Amygdala (tissue), 56 donors: ENCODE data around the gene ARTN.
A peak's percentile ranks its signal among the peaks of the same experiment; 100 is the strongest.

Experiments
- DNase-seq, 56 donors: peaks; one replicate each; lab custom pipeline; 2025; lab: John Stamatoyannopoulos, UW

Gene ARTN

DNA sequence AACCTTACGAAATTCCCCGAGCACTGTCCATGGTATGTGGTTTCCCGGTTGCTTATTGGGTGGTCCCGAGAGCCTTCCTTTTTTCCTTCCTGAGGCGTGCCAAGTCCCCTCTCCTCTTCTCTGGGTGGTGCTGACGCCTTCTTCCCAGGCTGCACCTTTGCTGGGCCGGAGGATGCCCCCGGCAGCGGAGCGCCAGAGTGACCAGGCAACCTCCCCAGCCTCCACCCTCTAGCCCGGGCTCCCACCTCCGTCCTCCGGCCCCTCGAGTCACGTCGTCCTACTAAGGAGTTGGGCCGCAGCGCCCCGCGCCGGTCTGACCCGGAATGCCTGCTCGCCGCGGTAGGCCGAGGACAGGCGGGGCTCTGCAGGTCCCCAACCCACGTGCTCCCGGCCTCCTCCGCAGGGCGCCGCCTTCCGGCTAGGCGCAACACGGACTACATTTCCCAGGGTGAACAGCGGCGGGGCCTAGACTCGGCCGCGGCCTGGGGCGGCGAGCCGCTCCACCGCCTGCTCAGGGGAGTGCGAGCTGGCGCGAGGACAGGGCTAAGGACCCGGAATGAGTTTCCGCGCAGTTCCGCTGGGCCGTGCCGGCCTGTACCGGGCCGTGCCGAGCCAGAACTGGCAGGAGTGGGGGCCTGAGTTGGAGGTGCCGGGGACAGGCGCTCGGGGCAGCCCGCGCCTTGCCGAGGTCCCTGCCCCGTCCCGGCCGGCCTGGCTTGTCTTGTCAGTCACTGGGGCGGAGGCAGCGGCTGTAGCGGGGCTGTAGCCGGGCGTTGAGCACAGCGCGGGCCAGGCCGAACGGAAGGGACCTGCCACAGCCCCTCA is 12.8 kb downstream of the ARTN start, which contains the start of gene IPO13:
Gene IPO13, plus strand, starts transcription at position 715 of the 825 bp plus-strand sequence. CDS start 651 bp downstream, outside the sequence.
- DNase-seq: peak; percentile 75 to 98 (median 94)

DNA sequence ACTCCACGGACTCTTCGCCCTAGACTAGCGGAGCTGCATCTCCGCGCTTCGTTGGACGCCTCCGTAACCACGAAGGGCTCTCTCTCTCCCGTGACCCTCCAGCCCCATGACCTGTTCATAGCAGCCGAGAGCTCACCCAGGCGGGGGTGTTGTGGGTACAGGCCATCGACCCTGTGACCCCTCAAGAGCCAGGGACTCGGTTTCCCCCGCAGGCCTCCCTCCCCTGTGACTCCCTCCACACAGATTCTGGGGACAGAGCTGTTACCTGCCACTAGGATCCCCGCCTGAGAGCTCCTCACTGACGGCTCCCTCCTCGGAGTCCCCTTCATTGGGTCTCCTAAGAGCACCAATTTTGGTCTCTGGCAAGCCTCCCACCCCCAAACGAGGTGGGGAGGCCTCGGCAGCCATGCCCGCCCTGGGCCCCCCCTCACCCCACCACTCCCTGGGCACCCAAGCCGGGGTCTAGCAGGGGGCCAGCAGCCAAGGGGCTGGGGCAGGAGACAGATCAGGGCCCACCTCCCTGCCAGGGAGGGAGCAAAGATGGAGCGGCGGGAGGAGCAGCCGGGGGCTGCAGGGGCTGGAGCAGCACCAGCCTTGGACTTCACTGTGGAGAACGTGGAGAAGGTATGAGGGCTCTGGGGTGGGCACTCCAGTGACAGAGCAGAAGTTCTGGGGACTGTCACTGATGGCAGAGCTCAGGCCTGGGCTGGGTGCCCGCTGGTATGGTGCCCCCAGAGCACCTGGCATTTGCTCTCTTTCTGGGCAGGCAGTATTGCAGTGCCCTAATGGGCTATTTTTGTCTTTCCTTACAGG is 13.7 kb downstream of the ARTN start:
- peak in 4 of 56 donors; percentile 30 to 66 (median 36) for DNase-seq

DNA sequence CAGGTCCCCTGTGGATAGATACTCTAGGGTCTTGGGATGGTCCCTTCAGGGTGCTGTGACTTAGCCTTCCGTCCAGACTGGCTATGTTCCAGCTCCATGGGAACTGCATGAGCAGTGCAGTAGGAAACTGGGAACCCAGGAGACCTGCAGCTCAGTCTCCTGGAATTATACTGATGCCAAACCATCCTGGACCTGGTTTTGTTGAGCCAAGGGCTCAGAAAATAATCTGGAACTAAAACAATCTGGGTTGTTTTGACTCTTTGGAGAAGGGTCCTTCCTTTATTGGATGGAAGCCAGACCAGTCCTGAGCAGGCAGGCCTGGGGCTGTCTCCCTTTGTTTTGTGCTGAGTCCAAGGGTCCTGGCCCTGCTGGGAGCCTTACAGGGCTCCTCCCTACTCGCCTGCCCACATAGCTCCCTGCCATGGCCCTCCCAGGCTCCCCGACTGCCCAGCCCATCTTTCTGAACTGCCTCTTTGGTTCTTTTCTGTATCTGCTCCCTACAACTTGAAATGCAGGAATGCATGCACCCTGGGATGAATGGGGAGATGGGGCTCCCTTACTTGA is 14.4 kb downstream of the ARTN start:
- peak in 4 of 56 donors; percentile 17 to 51 (median 38) for DNase-seq

DNA sequence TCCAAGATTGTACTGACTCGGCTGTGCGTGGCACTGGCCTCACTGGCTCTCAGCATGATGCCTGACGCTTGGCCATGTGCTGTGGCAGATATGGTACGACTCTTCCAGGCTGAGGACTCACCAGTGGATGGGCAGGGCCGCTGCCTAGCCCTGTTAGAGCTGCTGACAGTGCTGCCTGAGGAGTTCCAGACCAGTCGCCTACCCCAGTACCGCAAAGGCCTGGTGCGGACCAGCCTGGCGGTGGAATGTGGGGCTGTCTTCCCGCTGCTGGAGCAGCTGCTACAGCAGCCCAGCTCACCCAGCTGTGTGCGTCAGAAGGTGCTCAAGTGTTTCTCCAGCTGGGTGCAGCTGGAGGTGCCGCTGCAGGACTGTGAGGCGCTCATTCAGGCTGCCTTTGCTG is 16.1 kb downstream of the ARTN start:
- DNase-seq: no peak

DNA sequence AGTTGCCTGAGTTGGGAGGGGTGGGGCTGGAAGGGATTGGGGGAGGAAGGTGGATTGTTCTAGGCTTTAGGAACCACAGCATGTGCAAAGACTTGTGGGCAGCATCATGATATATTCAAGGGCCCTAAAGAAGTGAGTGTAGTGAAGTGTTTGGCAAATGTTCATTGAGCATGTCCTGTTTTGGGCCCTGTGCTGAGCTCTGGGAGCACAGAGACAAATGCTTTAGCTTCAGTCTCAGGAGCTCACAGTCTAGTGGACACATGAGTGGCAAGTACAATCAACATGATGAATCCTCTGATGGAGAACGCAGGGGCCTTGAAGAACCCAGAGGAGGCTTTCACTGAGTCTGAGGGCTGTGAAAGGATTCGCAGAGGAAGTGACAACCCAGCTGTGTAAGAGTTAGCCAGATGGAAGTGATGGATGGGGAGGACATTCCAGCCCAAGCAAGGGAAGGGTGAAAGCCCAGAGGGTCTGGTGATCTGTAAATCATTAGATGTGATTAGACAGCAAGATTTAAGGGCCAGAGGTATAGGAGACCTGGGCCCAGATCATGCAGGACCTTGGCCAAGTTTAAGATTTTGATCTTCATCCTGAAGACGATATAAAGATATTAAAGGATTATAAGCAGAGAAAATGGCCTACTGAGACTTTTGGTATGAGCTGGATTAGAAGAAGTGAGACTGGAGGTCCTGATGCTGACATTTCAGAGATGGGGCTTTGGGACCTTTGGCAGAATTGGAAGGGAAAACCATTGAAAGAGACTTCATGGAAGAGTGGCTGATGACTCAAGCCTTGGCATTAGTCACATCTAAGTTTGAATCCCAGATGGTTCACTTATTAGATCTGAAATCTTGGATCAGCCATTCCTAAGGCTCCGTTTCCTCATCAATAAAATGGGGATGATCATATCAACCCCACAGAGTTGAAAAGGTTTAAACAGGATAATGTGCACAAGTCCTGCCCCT is 17.7 kb downstream of the ARTN start:
- DNase-seq: no peak

DNA sequence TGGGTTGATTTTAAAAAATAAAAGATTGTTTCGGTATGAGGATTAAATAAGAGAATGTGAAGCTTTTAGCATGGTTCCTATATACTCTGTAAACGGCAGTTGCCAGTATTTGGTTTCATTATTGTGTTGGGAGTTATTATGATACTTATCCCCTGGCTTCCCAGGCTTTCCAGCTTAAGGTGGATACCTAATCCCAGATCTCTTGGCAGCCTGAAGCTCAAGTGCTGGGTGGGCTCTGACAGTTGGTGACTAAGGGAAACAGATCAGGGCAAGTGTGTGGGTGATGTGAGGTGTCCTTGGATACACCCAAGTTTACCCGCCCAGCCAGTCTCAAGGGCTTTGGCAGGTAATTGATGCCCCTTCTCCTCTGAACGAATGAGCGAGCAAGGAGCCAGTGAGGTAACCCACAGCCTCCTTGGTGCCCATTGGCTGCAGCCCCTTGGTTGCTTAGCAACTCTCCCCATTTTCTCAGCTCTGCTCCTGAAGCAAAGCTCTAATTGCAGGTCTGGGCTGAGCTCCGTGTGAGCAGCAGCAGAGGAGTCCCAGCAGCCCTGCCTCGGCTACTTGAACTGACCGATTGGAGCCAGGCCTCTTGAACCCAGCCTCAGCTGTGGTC is 19.2 kb downstream of the ARTN start:
- DNase-seq: peak in 24 of 56 donors; percentile 16 to 65 (median 31)

DNA sequence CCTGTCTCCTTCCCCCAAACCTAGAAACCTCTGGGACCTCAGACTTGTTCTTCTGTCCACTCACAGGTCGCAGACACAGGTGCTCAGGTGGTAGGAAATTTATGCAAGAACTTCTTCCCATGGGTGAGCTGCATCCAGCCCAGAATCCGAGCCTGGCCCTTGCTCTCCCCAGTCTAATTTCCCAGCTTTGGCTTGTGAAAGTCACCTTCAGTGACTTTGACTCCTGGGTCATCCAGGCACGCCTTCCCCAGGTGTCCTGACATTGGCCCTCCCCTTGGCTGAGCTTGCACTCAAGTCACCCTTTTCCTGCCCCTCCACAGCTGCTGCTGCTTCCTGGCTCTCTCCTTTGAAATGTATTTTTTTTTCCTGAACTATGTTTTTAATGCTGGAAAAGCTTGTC is 19.8 kb downstream of the ARTN start:
- no peak for DNase-seq

DNA sequence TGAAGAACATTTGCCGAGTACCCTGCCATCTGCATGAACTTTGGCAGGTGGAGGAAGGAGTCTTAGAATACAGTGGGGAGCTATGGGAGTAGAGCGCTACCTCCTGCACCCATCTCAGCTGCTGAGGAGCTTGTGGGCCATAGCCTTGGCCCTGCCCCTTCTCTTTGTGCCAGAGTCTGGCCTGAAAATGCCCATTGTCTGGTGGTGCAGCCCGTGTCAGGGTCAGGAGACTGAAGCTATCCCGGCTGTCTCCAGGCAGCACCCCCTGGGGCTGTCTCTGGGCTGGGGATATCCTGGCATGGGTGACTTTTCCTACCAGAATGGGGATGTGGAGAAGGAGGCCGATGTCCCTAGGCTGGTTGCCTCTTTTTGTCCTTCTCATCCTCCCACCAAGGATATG is 20.4 kb downstream of the ARTN start:
- peak in 52 of 56 donors; percentile 29 to 96 (median 76) for DNase-seq

DNA sequence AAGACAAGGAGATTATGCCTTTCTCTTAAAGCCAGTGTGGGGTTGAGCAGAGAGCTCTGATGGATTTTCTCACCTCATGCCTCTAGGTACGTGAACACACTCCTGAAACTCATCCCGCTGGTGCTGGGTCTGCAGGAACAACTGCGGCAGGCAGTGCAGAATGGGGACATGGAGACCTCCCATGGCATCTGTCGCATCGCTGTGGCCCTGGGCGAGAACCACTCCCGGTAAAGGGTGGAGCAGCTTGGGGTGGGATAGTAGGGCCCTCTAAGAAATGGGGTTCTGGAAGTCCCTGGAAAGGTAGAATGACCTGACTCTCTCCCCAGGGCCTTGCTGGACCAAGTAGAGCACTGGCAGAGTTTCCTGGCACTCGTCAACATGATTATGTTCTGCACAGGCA is 22.6 kb downstream of the ARTN start:
- DNase-seq: no peak

DNA sequence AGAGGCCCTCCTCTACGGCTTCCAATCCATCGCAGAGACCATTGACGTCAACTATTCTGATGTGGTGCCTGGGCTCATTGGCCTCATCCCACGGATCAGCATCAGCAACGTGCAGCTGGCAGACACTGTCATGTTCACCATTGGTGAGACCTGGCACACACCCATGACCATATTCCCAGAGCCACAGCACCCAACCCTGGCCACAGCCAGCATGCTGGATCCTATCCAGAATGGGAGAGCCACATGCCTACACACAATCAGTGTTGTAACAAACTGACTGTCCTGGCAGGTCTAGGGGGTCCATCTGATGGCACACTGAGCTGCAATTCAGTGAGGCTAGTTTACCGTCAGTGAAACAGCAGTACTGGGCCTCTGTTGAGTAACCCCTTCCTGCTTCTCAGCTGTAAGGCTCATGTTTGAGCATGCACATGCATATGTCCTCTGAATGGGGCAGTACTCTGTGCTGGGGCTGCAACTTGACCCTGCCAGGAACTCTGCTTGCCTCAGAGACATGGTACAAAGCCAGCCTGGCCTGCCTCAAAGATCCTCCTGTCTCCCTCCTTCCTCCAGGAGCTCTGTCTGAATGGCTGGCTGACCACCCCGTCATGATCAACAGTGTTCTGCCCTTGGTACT is 23.9 kb downstream of the ARTN start:
- peak in 4 of 56 donors; percentile 17 to 38 (median 27) for DNase-seq

DNA sequence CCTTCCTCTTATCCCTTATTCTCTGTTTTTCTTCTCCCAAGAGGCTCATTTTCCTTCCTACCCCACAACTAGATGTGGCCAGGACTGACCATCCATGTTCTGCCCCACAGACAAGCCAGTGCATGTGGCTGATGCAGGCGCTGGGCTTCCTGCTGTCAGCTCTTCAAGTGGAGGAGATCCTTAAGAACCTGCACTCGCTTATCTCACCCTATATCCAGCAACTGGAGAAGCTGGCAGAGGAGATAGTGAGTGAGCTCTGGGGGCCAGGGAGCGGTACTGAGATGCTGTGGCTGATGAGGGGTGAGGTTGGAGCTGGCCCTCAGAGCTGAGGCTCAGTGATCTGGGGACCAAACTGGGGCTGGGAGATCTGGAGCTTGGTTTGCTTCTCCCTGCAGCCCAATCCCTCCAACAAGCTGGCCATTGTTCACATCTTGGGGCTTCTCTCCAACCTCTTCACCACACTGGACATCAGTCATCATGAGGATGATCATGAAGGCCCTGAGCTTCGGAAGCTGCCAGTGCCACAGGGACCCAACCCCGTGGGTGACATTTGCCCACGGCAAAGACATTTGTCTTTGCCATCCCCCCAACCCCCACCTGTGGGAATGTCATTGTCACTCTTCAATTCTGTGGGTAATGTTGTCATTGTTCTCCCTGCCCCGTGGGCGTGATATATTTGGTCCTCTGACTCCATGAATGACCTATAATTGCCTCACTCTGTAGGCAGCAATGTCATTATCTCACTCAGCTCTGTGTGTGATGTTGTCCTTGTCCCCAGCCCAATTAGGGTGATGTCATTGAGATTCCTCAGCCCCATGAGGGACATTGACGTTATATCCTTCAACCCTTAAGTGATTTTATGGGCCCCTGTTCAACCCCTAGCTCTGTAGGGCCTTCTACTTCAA is 25.0 kb downstream of the ARTN start:
- DNase-seq: peak in 6 of 56 donors; percentile 16 to 29 (median 24)

DNA sequence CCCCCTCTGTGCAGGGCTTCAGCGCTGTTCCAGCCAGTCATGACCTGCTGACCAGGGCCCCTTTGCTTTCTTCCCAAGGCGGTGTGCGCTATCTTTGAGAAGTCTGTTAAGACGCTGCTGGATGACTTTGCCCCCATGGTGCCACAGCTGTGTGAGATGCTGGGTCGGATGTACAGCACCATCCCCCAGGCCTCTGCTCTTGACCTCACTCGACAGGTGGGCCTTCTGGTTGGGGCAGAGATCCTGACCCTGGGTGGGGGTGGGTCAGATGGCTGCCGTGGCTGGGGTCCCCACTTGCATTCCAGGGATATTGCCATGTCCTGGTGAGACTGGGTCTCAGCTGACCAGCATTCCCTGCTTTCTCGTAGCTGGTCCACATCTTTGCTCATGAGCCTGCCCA is 27.2 kb downstream of the ARTN start:
- no peak for DNase-seq

DNA sequence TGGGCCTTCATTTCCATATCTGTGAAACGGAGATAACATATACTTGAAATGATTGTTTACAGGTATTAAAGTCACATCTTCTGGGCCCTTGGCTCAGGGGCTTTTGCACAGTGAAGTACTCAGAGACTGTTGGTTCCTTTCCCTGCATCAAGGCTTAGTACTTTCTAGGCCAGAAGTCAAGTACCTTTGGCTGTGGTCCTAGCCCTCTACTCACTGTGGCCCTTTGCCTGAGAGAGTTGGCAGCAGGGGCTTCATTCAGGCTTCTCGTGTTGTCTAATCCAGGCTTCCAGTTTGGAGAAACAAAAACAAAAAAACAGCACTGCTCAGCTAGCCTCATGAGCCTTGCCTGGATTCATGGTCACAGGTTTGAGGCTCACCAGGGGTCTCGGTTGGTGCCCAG is 28.1 kb downstream of the ARTN start:
- DNase-seq: no peak

DNA sequence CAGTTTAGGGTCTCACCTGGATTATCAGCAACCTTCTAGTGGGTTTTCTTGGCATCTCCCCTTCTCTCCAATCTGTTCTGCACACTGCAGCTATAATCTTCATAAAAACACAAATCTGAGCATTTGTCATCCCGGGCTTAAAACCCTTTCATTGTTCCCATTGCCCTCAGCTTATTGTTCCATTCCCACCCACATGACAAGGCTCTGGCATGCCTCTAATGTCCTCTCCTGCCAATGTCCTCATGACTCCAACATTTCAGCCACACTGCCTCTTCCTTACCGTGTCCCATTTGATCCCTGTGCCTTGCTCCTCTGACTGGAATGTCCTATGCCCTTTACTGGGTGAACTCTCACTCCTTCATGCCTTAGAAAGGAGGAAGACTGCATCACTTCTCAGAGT is 28.7 kb downstream of the ARTN start:
- DNase-seq: peak in 23 of 56 donors; percentile 8 to 65 (median 36)

DNA sequence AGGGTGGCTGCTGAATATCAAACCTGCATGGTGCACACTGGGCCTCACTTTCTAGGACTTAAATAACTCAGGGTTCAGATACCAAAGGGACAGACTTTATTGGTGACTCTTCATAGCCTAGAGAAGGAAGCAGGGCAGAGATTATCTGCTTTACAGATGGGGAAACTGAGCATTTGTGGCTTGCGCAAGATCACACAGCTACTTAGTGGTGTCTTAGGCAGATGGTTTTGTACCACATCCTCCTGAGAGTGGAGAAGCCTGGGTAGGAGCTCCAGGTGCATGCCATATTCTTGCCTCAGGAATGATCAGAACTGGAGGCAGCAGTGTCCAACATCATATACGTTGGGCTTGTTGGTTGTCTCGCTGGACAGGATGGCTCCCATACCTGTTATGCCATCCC is 29.4 kb downstream of the ARTN start:
- DNase-seq: no peak

DNA sequence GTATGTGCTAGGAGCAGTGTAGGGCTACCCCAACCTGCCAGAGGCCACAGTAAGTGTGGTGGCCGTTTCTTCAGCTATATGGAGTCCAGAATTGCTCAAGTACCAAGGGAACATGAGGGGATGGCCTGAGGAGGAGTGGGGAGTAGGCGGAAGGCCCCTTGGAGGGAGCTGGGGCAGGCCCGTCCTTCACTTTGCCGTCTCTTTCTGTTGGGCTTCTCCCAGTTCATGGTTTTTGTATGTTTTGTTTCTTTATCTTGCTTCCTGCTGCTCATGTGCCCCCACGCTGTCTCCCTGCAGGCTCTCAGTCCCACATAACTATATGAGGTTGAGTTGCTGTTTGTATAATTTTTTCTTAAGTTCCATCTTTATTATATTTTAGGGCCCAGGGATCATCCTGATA is 30.3 kb downstream of the ARTN start:
- DNase-seq: no peak

DNA sequence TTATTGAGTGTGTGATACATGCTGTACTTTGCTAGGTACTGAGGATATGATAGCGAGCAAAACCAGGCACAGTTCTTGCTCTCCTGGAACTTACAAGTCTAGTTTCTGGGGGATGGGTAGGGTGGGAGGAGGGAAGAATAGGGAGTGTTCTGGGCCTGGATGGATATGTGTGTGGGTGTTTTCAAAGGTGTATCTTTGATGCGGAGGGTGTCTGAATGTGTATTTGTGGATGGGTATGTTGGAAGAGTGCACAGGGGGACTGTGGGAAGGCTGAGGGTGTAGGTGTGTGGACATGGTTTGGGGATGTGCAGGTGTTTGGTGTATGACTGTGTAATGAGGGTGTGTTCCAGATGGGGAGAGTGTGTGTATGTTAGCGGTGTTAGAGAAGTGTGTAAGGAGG is 31.7 kb downstream of the ARTN start:
- DNase-seq: no peak

DNA sequence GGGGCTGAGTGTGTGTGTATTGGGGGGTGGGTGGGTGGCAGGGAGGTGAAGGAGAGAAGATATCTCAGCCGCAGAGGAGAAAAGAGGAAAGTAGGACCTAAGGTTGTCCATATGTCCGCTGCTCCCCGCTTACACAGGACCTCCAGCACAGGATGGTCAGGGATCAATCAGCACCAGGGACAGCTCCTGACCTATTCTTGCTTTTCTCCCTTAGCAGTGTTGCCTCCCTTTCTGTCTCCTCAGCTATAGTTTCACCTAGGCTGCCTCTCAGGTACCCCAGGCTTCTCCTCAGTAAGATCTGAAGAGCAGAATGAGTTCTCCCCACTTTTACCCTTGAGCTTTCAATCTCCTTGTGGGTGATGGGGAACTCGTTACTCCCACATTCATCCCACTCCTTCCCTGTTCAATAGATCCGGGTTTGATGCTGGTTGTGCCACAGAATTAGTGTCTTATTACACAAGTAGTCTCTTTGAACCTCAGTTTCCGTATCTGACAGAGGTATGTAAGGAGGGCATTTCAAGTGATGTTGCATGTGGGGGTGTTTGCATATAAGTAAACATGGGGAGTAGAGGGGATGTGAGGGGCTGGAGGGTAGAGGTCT is 34.8 kb downstream of the ARTN start:
- DNase-seq: no peak
